Esophagus squamous epithelium (tissue), 4 donors: ENCODE measurements around the gene AFP.

Source experiments
- CTCF ChIP-seq, 6 experiments: fragments of 450-650 bp in 4 of 6; fragments of 200-600 bp in 2 of 6; sonication (generic) in 2 of 6; IDR thresholded peaks; one replicate each; pipeline ENCODE4 v1.5.1; 2016 to 2019; ENCODE audit warnings: antibody characterized with exemption in 6 of 6, mild to moderate bottlenecking in 4 of 6, moderate library complexity in 4 of 6
- POLR2A ChIP-seq, 4 donors: fragments of 450-650 bp; IDR thresholded peaks; one replicate each; pipeline ENCODE4 v1.6.1; 2017; ENCODE audit warnings: antibody characterized with exemption in 4 of 4, mild to moderate bottlenecking in 4 of 4, moderate library complexity in 3 of 4

DNA sequence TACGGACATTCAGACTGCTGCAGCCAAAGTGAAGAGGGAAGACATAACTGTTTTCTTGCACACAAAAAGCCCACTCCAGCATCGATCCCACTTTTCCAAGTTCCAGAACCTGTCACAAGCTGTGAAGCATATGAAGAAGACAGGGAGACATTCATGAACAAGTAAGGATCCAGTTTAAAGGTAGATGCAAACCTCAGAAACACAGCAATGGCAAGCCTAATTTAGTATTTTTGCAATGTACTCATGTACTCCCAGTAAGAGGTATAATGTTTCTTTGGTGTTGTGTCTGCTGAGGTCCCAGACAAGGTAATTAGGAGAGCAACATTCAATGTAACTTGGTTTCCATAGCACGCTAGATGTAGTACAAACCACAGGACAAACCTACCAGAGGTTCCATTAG, 4.6 kb downstream of the AFP start:
- no peak for TF ChIP-seq CTCF (IDR thresholded peaks at IDR 0.05)
- TF ChIP-seq POLR2A (IDR thresholded peaks at IDR 0.05), result no peak
